Activated T-cell treated with anti-CD3 and anti-CD28 coated beads for 4 hours (primary cell): ENCODE results near the gene KRTAP10-9.

ENCODE experiments used
- DNase-seq: peaks from one replicate; pipeline ENCODE4 v3.0.0-alpha.2; 2020

Gene KRTAP10-9

GRCh38 chr21:44667612-44668011, 40.7 kb downstream of the KRTAP10-9 start:
- DNase-seq = no peak

GRCh38 chr21:44670642-44671432, 43.9 kb downstream of the KRTAP10-9 start:
- DNase-seq = no peak

GRCh38 chr21:44671911-44672310, 45.0 kb downstream of the KRTAP10-9 start:
- DNase-seq = no peak

- no peak for DNase-seq
Observed at GRCh38 chr21:44677881-44678280, 51.0 kb downstream of the KRTAP10-9 start.
